DMS53 (cell line): Measurements from ENCODE around the gene ASB15.
"Not testable (repeated sequence)": the region's sequence is repeated elsewhere in the genome, so short reads cannot be mapped to it uniquely, and the experiment has no call there.

ENCODE experiments used
- DNase-seq: peaks from one replicate; lab custom pipeline; 2025; lab: John Stamatoyannopoulos, UW

Gene ASB15

GRCh38 chr7:123598657-123599056 is 3.0 kb upstream of the ASB15 start:
- DNase-seq = no peak

- no peak for DNase-seq
These were observed 1.9 kb upstream of the ASB15 start for GRCh38 chr7:123599766-123600165.

- DNase-seq = no peak
These were observed 745 bp upstream of the ASB15 start for GRCh38 chr7:123600876-123601275.

- DNase-seq = no peak
These were observed 1.0 kb downstream of the ASB15 start for GRCh38 chr7:123602648-123603047.

GRCh38 chr7:123604739-123605138 is 3.1 kb downstream of the ASB15 start:
- DNase-seq = peak; percentile 13

GRCh38 chr7:123607423-123607975 is 5.9 kb downstream of the ASB15 start:
- DNase-seq = no peak

- peak; percentile 48 for DNase-seq
These were observed 7.6 kb downstream of the ASB15 start for GRCh38 chr7:123608991-123609882.

GRCh38 chr7:123609883-123610239 is 8.2 kb downstream of the ASB15 start:
- DNase-seq = no peak

- DNase-seq = peak; percentile 50
These were observed 10.4 kb downstream of the ASB15 start for GRCh38 chr7:123612024-123612423.

GRCh38 chr7:123615344-123615743 is 13.7 kb downstream of the ASB15 start:
- DNase-seq = no peak

GRCh38 chr7:123616223-123616622 is 14.6 kb downstream of the ASB15 start:
- peak; percentile 51 for DNase-seq

GRCh38 chr7:123621707-123622106 is 20.1 kb downstream of the ASB15 start:
- no peak for DNase-seq

GRCh38 chr7:123622660-123623386 is 21.2 kb downstream of the ASB15 start:
- peak; percentile 97 for DNase-seq

- DNase-seq = peak; percentile 73
These were observed 23.0 kb downstream of the ASB15 start for GRCh38 chr7:123624527-123625183.

GRCh38 chr7:123625254-123625653 is 23.6 kb downstream of the ASB15 start:
- no peak for DNase-seq

GRCh38 chr7:123627851-123628250 is 26.2 kb downstream of the ASB15 start:
- DNase-seq = no peak

- DNase-seq = no peak
These were observed 27.2 kb downstream of the ASB15 start for GRCh38 chr7:123628829-123629228.

- no peak for DNase-seq
These were observed 27.7 kb downstream of the ASB15 start for GRCh38 chr7:123629281-123629680.

- no peak for DNase-seq
These were observed 31.2 kb downstream of the ASB15 start for GRCh38 chr7:123632808-123633207.

- DNase-seq = peak; percentile 24
These were observed 31.9 kb downstream of the ASB15 start for GRCh38 chr7:123633553-123633952.

- DNase-seq = not testable (repeated sequence)
These were observed 32.5 kb downstream of the ASB15 start for GRCh38 chr7:123634011-123634573.
